Osteocyte (in vitro differentiated cells): ENCODE data around the gene DNAJC7. TPM values are rescaled to one million over a fixed set of nuclear protein-coding genes. Genes with fewer than 3 reads are reported as not detected.

ENCODE experiments used
- DNase-seq: peaks from one replicate; pipeline ENCODE4 v3.0.0; 2021; ENCODE audit warnings: mixed read lengths; ENCODE audit not compliant: unreplicated experiment; ENCODE audit errors: extremely low spot score
- H3K27ac Mint-ChIP-seq: one replicate; pipeline ENCODE4 v1.8.0; 2021; ENCODE audit warnings: mild to moderate bottlenecking, mixed read lengths; ENCODE audit not compliant: unreplicated experiment
- H3K27me3 Mint-ChIP-seq: one replicate; pipeline ENCODE4 v1.8.0; 2021; ENCODE audit warnings: mixed read lengths; ENCODE audit not compliant: unreplicated experiment
- H3K36me3 Mint-ChIP-seq: one replicate; pipeline ENCODE4 v1.8.0; 2021; ENCODE audit warnings: mixed read lengths; ENCODE audit not compliant: unreplicated experiment
- H3K4me1 Mint-ChIP-seq: one replicate; pipeline ENCODE4 v1.8.0; 2021; ENCODE audit warnings: mixed read lengths; ENCODE audit not compliant: unreplicated experiment
- H3K4me3 Mint-ChIP-seq: one replicate; pipeline ENCODE4 v1.8.0; 2021; ENCODE audit warnings: mild to moderate bottlenecking, moderate library complexity, mixed read lengths; ENCODE audit not compliant: unreplicated experiment
- H3K9me3 Mint-ChIP-seq: one replicate; pipeline ENCODE4 v1.8.0; 2021; ENCODE audit warnings: mixed read lengths; ENCODE audit not compliant: unreplicated experiment
- CTCF ChIP-seq: fragments of 200-600 bp; sonication (generic); IDR thresholded peaks from 2 replicates; pipeline ENCODE4 v1.5.0; 2021; ENCODE audit warnings: antibody characterized with exemption, mild to moderate bottlenecking, moderate library complexity
- total RNA-seq: library from RNA; stranded (reverse); gene quantifications from 2 replicates; pipeline ENCODE4 v1.2.1, GENCODE V29; 2021

The DNAJC7 gene
- total RNA-seq, 1 donor from 2014 or later: 73.9 TPM

GRCh38 chr17:41967921-41968578 is 49.2 kb downstream of the DNAJC7 start:
- peak overlapping the region; percentile 79 for H3K4me3 Mint-ChIP-seq

GRCh38 chr17:41967141-41967920 is 49.9 kb downstream of the DNAJC7 start:
- H3K27me3 Mint-ChIP-seq: no peaks in the 10 kb centered on the region
- no peaks in the 10 kb centered on the region for H3K9me3 Mint-ChIP-seq
- no peak for TF ChIP-seq CTCF
- H3K4me1 Mint-ChIP-seq: peaks cover 37% of the 10 kb centered on the region
- H3K4me3 Mint-ChIP-seq: peak overlapping the region; percentile 79
- no peak for DNase-seq
- H3K36me3 Mint-ChIP-seq: peaks cover 13% of the 10 kb centered on the region
- H3K27ac Mint-ChIP-seq: peak overlapping the region; percentile 66

More at GRCh38 chr17:41967921-41968578, 49.2 kb downstream of the DNAJC7 start:
- Mint-ChIP-seq H3K4me1 (peaks cover 37% of the 10 kb centered on the region), H3K27me3 (no peaks in the 10 kb centered on the region), H3K36me3 (peaks cover 16% of the 10 kb centered on the region), H3K27ac (no peak overlapping the region), H3K9me3 (no peaks in the 10 kb centered on the region)
- DNase-seq: no peak
- TF ChIP-seq CTCF: no peak

- no peak for TF ChIP-seq CTCF
- Mint-ChIP-seq H3K9me3 (no peaks in the 10 kb centered on the region), H3K27ac (peak within 1 kb of the TSS; percentile 66), H3K36me3 (peaks cover 13% of the 10 kb centered on the region), H3K4me1 (peaks cover 37% of the 10 kb centered on the region), H3K27me3 (no peaks in the 10 kb centered on the region), H3K4me3 (peak within 1 kb of the TSS; percentile 79)
- peak; percentile 96 for DNase-seq
Measured at GRCh38 chr17:41966463-41967140, 50.6 kb downstream of the DNAJC7 start, which contains the start of gene CNP. Gene CNP (plus strand): TSS chr17:41966795. CDS start chr17:41966885, 90 bp downstream.

- Mint-ChIP-seq H3K27ac (peak overlapping the region; percentile 63), H3K9me3 (no peaks in the 10 kb centered on the region), H3K27me3 (no peaks in the 10 kb centered on the region), H3K4me1 (peaks cover 35% of the 10 kb centered on the region), H3K4me3 (peak overlapping the region; percentile 79), H3K36me3 (peaks cover 10% of the 10 kb centered on the region)
- no peak for TF ChIP-seq CTCF
- no peak for DNase-seq
Measured at GRCh38 chr17:41965694-41966462, 51.4 kb downstream of the DNAJC7 start.
